K562 (cell line): Measurements from ENCODE around the gene ABCG2. TPM values are rescaled to one million over a fixed set of nuclear protein-coding genes. Genes with fewer than 3 reads are reported as not detected.
A peak's percentile ranks its signal among the peaks of the same experiment; 100 is the strongest.

Experiments used
- ATAC-seq: fragments of 200-7000 bp; cut with Tn5 transposase; 3 replicates; pipeline ENCODE4 v1.9.1; 2020; ENCODE audit warnings: moderate library complexity
- BruUV-seq: library from RNA; stranded (reverse); fragments of 400-500 nt; replicated peaks from 2 replicates; lab custom pipeline; 2021; lab: Mats Ljungman, UMichigan
- CTCF ChIA-PET: fragments of 300-600 bp; formaldehyde crosslinking; extraction: SDS; loops from one replicate; lab custom pipeline; 2021; ENCODE audit warnings: low intra/inter-chr PET ratio; lab: Yijun Ruan, JAX
- POLR2A ChIA-PET: fragments of 300-600, 350-650 bp; sonication (Branson Sonifier 250); formaldehyde crosslinking; extraction: SDS; loops from one replicate; lab custom pipeline; 2021; ENCODE audit warnings: antibody characterized with exemption, inconsistent platforms; lab: Yijun Ruan, JAX
- DNase-seq, 4 experiments: peaks; one replicate each; pipeline versions ENCODE4 v3.0.0 to v3.0.0-alpha.2; 2011 to 2018; ENCODE audit warnings: low spot score in 3 of 4, mixed read lengths in 3 of 4; ENCODE audit errors: extremely low read depth in 1 of 4
- FAIRE-seq: peaks from 2 replicates; lab custom pipeline; 2011; peaks lifted over from hg19 to GRCh38; lab: Jason Lieb, UNC
- H2AFZ ChIP-seq: 2 replicates; pipeline ENCODE4 v1.6.0; 2011; ENCODE audit warnings: low read depth, low read length, control low read depth, inconsistent platforms
- H3K27ac ChIP-seq: fragments of 200-600 bp; 3 replicates; pipeline ENCODE4 v1.8.0; 2011; ENCODE audit warnings: low read depth, mild to moderate bottlenecking, control low read depth, inconsistent platforms, low read length, moderate library complexity, mixed read lengths; ENCODE audit errors: extremely low read depth
- H3K27me3 ChIP-seq, 2 experiments: fragments of 300-600 bp in 1 of 2; 2 replicates in 1 of 2; 3 replicates in 1 of 2; pipeline versions ENCODE4 v1.6.0 to v1.8.0; 2011; ENCODE audit warnings: inconsistent platforms in 2 of 2, low read length in 2 of 2, mild to moderate bottlenecking in 1 of 2, mixed read lengths in 1 of 2, moderate library complexity in 1 of 2; ENCODE audit not compliant: control insufficient read depth in 2 of 2, insufficient read depth in 2 of 2
- H3K36me3 ChIP-seq: fragments of 300-600 bp; 3 replicates; pipeline ENCODE4 v1.8.0; 2011; ENCODE audit warnings: mild to moderate bottlenecking, low read length, inconsistent platforms; ENCODE audit not compliant: control insufficient read depth, insufficient read depth
- H3K4me1 ChIP-seq, 2 experiments: fragments of 200-600 bp in 1 of 2; replicated peaks in 1 of 2; 2 replicates in 1 of 2; 3 replicates in 1 of 2; pipeline versions ENCODE4 v1.5.1 to v1.8.0; 2011; ENCODE audit warnings: inconsistent platforms in 2 of 2, low read length in 2 of 2, mild to moderate bottlenecking in 1 of 2, mixed read lengths in 1 of 2, moderate library complexity in 1 of 2; ENCODE audit not compliant: control insufficient read depth in 2 of 2, insufficient read depth in 2 of 2
- H3K4me2 ChIP-seq: 2 replicates; pipeline ENCODE4 v1.6.1; 2011; ENCODE audit warnings: low read length, control low read depth, inconsistent platforms, mixed read lengths; ENCODE audit not compliant: insufficient read depth
- H3K4me3 ChIP-seq: fragments of 200-600 bp; sonication (generic), shearing (Covaris generic); 2 replicates; pipeline ENCODE4 v1.5.1; 2016; ENCODE audit warnings: control low read depth, inconsistent platforms
- H3K79me2 ChIP-seq: fragments of 200-600 bp; 3 replicates; pipeline ENCODE4 v1.8.0; 2011; ENCODE audit warnings: low read length, inconsistent platforms; ENCODE audit not compliant: control insufficient read depth, insufficient read depth
- H3K9ac ChIP-seq, 2 experiments: 2 replicates each; pipeline versions ENCODE4 v1.6.0 to v1.6.1; 2011; ENCODE audit warnings: low read depth in 2 of 2, low read length in 2 of 2, control low read depth in 1 of 2, inconsistent platforms in 1 of 2, mild to moderate bottlenecking in 1 of 2, mixed read lengths in 1 of 2; ENCODE audit not compliant: insufficient read depth in 1 of 2
- H3K9me1 ChIP-seq: one replicate; pipeline ENCODE4 v1.6.0; 2011; ENCODE audit warnings: inconsistent platforms, mild to moderate bottlenecking, low read length, moderate library complexity; ENCODE audit not compliant: control insufficient read depth, insufficient read depth
- H3K9me3 ChIP-seq: replicated peaks from 2 replicates; pipeline ENCODE4 v1.5.1; 2011; ENCODE audit warnings: low read depth, low read length, inconsistent platforms; ENCODE audit not compliant: control insufficient read depth, insufficient read depth
- H4K20me1 ChIP-seq: replicated peaks from 2 replicates; pipeline ENCODE4 v1.6.1; 2011; ENCODE audit warnings: low read length, inconsistent platforms, mixed read lengths; ENCODE audit not compliant: control insufficient read depth, insufficient read depth
- ATF2 ChIP-seq: sonication (generic); formaldehyde crosslinking; IDR thresholded peaks from 2 replicates; pipeline ENCODE4 v1.8.1; 2022; ENCODE audit warnings: missing genetic modification reagents
- FOSL1 ChIP-seq: fragments of 200-800 bp; sonication (Bioruptor generic); conservative IDR thresholded peaks from 2 replicates; pipeline ENCODE4 v1.6.1; 2016; ENCODE audit warnings: missing genetic modification characterization, missing compliant biosample characterization
- HDAC2 ChIP-seq: fragments of 450-650 bp; IDR thresholded peaks from 2 replicates; pipeline ENCODE4 v1.6.1; 2016; ENCODE audit warnings: mild to moderate bottlenecking
- RBM22 ChIP-seq: fragments of 200-400 bp; formaldehyde crosslinking; IDR thresholded peaks from 2 replicates; pipeline ENCODE4 v1.6.1; 2018; ENCODE audit warnings: low read length, low read depth; ENCODE audit not compliant: poor library complexity, severe bottlenecking
- STAT6 ChIP-seq: sonication (generic); formaldehyde crosslinking; IDR thresholded peaks from 2 replicates; pipeline ENCODE4 v1.8.1; 2023; ENCODE audit warnings: mild to moderate bottlenecking, missing genetic modification reagents
- ZFP30 ChIP-seq: fragments of 250-450 bp; sonication (Bioruptor Pico); IDR thresholded peaks from 2 replicates; pipeline ENCODE4 v1.8.0; 2022; ENCODE audit warnings: moderate library complexity, mild to moderate bottlenecking, inconsistent platforms, borderline replicate concordance
- ZKSCAN8 ChIP-seq: fragments of 200-800 bp; sonication (Bioruptor generic); IDR thresholded peaks from 2 replicates; pipeline ENCODE4 v1.6.1; 2016; ENCODE audit warnings: missing genetic modification characterization, missing compliant biosample characterization
- ZNF133 ChIP-seq: fragments of 250-450 bp; sonication (Bioruptor Pico); IDR thresholded peaks from 2 replicates; pipeline ENCODE4 v1.4.0; 2020; ENCODE audit warnings: mild to moderate bottlenecking
- ZNF707 ChIP-seq: fragments of 250-450 bp; sonication (Bioruptor Pico); conservative IDR thresholded peaks from 2 replicates; pipeline ENCODE4 v1.8.0; 2022; ENCODE audit warnings: inconsistent platforms, mild to moderate bottlenecking, moderate library complexity
- ZNF780A ChIP-seq: fragments of 250-450 bp; sonication (Bioruptor Pico); IDR thresholded peaks from 2 replicates; pipeline ENCODE4 v1.5.0; 2021; ENCODE audit warnings: mild to moderate bottlenecking
- WGBS: fragments of 100-300 bp; shearing (Covaris generic); methylation state at CpG from one replicate; pipeline ENCODE4 v1.1.6; 2016; ENCODE audit warnings: low coverage, mixed read lengths; ENCODE audit not compliant: insufficient coverage; ENCODE audit errors: missing lambda C conversion rate; 5-methylcytosine and 5-hydroxymethylcytosine counted together
- in situ Hi-C: fragments of 300-500 bp; cut with MboI; formaldehyde crosslinking; loops from 4 replicates; pipeline ENCODE4 v1.15.0; 2018; ENCODE audit warnings: inconsistent platforms, mixed read lengths
- intact Hi-C: fragments of 100-400 bp; cut with micrococcal nuclease; formaldehyde crosslinking; loops from 2 replicates; pipeline ENCODE4 v1.14.2; 2022
- polyA plus RNA-seq, 8 experiments: library from polyadenylated mRNA; depleted of rRNA in 4 of 8; stranded (reverse) in 5 of 8; unstranded in 3 of 8; fragments of >200 nt; fragmentation: Nextera tagmentation in 2 of 8; fragmentation: Illumina TruSeq in 1 of 8; extraction: Ambion mirVana in 2 of 8; extraction: Trizol in 1 of 8; gene quantifications; 2 replicates each; pipeline versions ENCODE4 v1.2.1 to v1.2.3, GENCODE V29; 2011 to 2014; ENCODE audit warnings: inconsistent platforms in 1 of 8, missing spikeins in 1 of 8
- total RNA-seq, 7 experiments: library from RNA; depleted of rRNA in 6 of 7; stranded (reverse); fragments of >200 nt in 6 of 7; fragmentation: Illumina TruSeq in 2 of 7; extraction: Trizol in 2 of 7; gene quantifications; 2 replicates each; pipeline versions ENCODE4 v1.2.1 to v1.2.3, GENCODE V29; 2011 to 2021; ENCODE audit warnings: low replicate concordance in 1 of 7

Gene ABCG2
- total and polyA plus RNA-seq, 9 of the 15 experiments (the other 6 are each of a cell fraction or from before 2014, with no cell fraction given) = 0.01 to 0.36 (median 0.11) TPM; not detected in 4

- no peak for TF ChIP-seq HDAC2
- TF ChIP-seq RBM22 = no peak
- TF ChIP-seq STAT6 (CRISPR knock-in tag) = no peak
- TF ChIP-seq ZNF780A (CRISPR knock-in tag) = no peak
These were observed 14.4 kb downstream of the ABCG2 start (continued) for GRCh38 chr4:88144048-88144447.

GRCh38 chr4:88143504-88143903, 14.9 kb downstream of the ABCG2 start:
- ChIA-PET POLR2A (no interaction called here), CTCF (no interaction called here)
- no peak overlapping the region for H3K27ac ChIP-seq
- no peaks in the 10 kb centered on the region for H3K4me1 ChIP-seq
- no peaks in the 10 kb centered on the region for H3K36me3 ChIP-seq
- in situ Hi-C loops = no loop called here
- WGBS = 4% methylated on average over 2 of the region's 2 CpGs
- no peaks in the 10 kb centered on the region for H3K79me2 ChIP-seq
- ATAC-seq (no peak), FAIRE-seq (no peak), DNase-seq (no peak)
- H3K4me3 ChIP-seq = no peak overlapping the region
- no peak overlapping the region for H2AFZ ChIP-seq
- no peaks in the 10 kb centered on the region for H3K9me1 ChIP-seq
- no peaks in the 10 kb centered on the region for H3K9me3 ChIP-seq
- H3K27me3 ChIP-seq = peaks cover 6 to 17% of the 10 kb centered on the region in 2 experiments; a peak in 3 of 5 replicates
- intact Hi-C loops = no loop called here
- TF ChIP-seq ZNF707 (CRISPR knock-in tag) (no peak), FOSL1 (tag) (0 out of 2 replicates have a peak, but pooled peaks have one; percentile 27), ZKSCAN8 (CRISPR knock-in tag) (no peak), ZNF133 (CRISPR knock-in tag) (no peak), ZFP30 (no peak), ATF2 (CRISPR knock-in tag) (no peak)
- BruUV-seq = no TSS peak
- H4K20me1 ChIP-seq = no peaks in the 10 kb centered on the region
- H3K9ac ChIP-seq = no peak overlapping the region
- H3K4me2 ChIP-seq = no peak overlapping the region
